ENCODE results near the gene YBX2. TPM values are rescaled to one million over a fixed set of nuclear protein-coding genes. Genes with fewer than 3 reads are reported as not detected.

YBX2 gene
- total RNA-seq, 1 experiment from 2014 or later = 0.24 TPM

GRCh38 chr17:7243453-7243729 lies 51.0 kb downstream of the YBX2 start:
- DNase-seq = no peak
- H3K4me3 Mint-ChIP-seq (ENCODE audit: low read depth, unreplicated experiment) = peak overlapping the region; percentile 94
- H3K9me3 Mint-ChIP-seq (ENCODE audit: low read depth, unreplicated experiment) = no peaks in the 10 kb centered on the region
- no peak for TF ChIP-seq CTCF (IDR thresholded peaks at IDR 0.05; ENCODE audit: unreplicated experiment)
- H3K36me3 Mint-ChIP-seq (ENCODE audit: insufficient read depth, unreplicated experiment) = peaks cover 66% of the 10 kb centered on the region
- BruUV-seq (replicated peaks) = TSS peak; percentile 41
- H3K27ac Mint-ChIP-seq (ENCODE audit: unreplicated experiment) = peak overlapping the region; percentile 99
- CTCF ChIA-PET = interaction anchor here (0.6 to 2.3 kb wide), 4 partner anchors 8 to 321 kb away, joined by 3 to 5 read pairs (median 4); partner anchors contain the start of genes CLDN7, CTDNEP1 and ELP5
- H3K4me1 Mint-ChIP-seq (ENCODE audit: low read depth, unreplicated experiment) = peaks cover 29% of the 10 kb centered on the region
- intact Hi-C loops (cut with micrococcal nuclease; ENCODE audit: unreplicated experiment) = no loop called here
- H3K27me3 Mint-ChIP-seq (ENCODE audit: unreplicated experiment) = no peaks in the 10 kb centered on the region

- H3K27me3 Mint-ChIP-seq (ENCODE audit: unreplicated experiment) = no peaks in the 10 kb centered on the region
- DNase-seq = peak; percentile 89
- no peaks in the 10 kb centered on the region for H3K9me3 Mint-ChIP-seq (ENCODE audit: low read depth, unreplicated experiment)
- CTCF ChIA-PET = interaction anchor here (0.6 to 2.3 kb wide), 6 partner anchors 8 to 320 kb away, joined by 3 to 5 read pairs (median 4); partner anchors contain the start of genes CLDN7, CTDNEP1 and ELP5
- no TSS peak for BruUV-seq (replicated peaks)
- H3K27ac Mint-ChIP-seq (ENCODE audit: unreplicated experiment) = peak overlapping the region; percentile 99
- peaks cover 71% of the 10 kb centered on the region for H3K36me3 Mint-ChIP-seq (ENCODE audit: insufficient read depth, unreplicated experiment)
- peaks cover 29% of the 10 kb centered on the region for H3K4me1 Mint-ChIP-seq (ENCODE audit: low read depth, unreplicated experiment)
- intact Hi-C loops (cut with micrococcal nuclease; ENCODE audit: unreplicated experiment) = no loop called here
- H3K4me3 Mint-ChIP-seq (ENCODE audit: low read depth, unreplicated experiment) = peak overlapping the region; percentile 94
- no peak for TF ChIP-seq CTCF (IDR thresholded peaks at IDR 0.05; ENCODE audit: unreplicated experiment)
Observed at GRCh38 chr17:7242717-7243452, 51.6 kb downstream of the YBX2 start.

- no TSS peak for BruUV-seq (replicated peaks)
- H3K36me3 Mint-ChIP-seq (ENCODE audit: insufficient read depth, unreplicated experiment) = peaks cover 78% of the 10 kb centered on the region
Observed at GRCh38 chr17:7241783-7242716, 52.4 kb downstream of the YBX2 start, which contains the start of gene GABARAP. TSS of gene GABARAP (minus strand) at chr17:7242449. CDS start at chr17:7242330, 119 bp downstream.

More at GRCh38 chr17:7241783-7242716, 52.4 kb downstream of the YBX2 start, which contains the start of gene GABARAP:
- Mint-ChIP-seq H3K4me1 (ENCODE audit: low read depth, unreplicated experiment) (peaks cover 32% of the 10 kb centered on the region), H3K4me3 (ENCODE audit: low read depth, unreplicated experiment) (peak within 1 kb of the TSS; percentile 94), H3K9me3 (ENCODE audit: low read depth, unreplicated experiment) (no peaks in the 10 kb centered on the region), H3K27ac (ENCODE audit: unreplicated experiment) (peak within 1 kb of the TSS; percentile 99), H3K27me3 (ENCODE audit: unreplicated experiment) (no peaks in the 10 kb centered on the region)
- DNase-seq = peak; percentile 81
- CTCF ChIA-PET = interaction anchor here (0.6 to 2.3 kb wide), 7 partner anchors 9 to 199 kb away, joined by 3 to 5 read pairs (median 4); partner anchors contain the start of genes CLDN7, CTDNEP1 and ELP5
- no peak for TF ChIP-seq CTCF (IDR thresholded peaks at IDR 0.05; ENCODE audit: unreplicated experiment)
- intact Hi-C loops (cut with micrococcal nuclease; ENCODE audit: unreplicated experiment) = no loop called here

Measured in Calu3 (cell line).